ENCODE results near the gene TSPAN31.
"Not testable (repeated sequence)": the region's sequence is repeated elsewhere in the genome, so short reads cannot be mapped to it uniquely, and the experiment has no call there.

Gene TSPAN31

GRCh38 chr12:57744777-57745484, at the start of gene TSPAN31:
Gene TSPAN31, plus strand, starts transcription at chr12:57745039. Its CDS starts 116 bp downstream, at chr12:57745155.
- DNase-seq = peak; percentile 100

- DNase-seq = no peak
Measured at GRCh38 chr12:57695770-57696432, 48.9 kb upstream of the TSPAN31 start.

DNA sequence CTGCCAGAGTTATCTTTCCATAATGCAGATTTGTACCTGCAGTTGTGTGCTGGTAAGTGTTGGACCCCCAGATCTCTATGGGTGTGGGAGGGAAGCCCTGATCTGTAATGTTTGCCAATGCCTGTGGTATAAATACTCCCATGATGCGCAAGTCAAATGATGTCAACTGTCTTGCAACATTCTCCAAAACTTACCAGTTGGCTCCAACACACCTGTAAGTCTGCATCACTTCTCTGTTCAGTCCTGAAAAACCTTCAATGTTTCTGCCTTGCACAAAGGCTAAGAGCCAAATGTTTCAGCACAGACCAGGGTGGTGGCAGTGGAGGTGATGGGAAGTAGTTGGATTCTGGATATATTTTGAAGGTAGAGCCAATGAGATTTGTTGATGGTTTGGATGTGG, 47.8 kb upstream of the TSPAN31 start:
- DNase-seq = no peak

- DNase-seq = no peak
Measured at GRCh38 chr12:57698414-57698813, 46.4 kb upstream of the TSPAN31 start.

- no peak for DNase-seq
Measured at GRCh38 chr12:57700317-57700716, 44.5 kb upstream of the TSPAN31 start.

DNA sequence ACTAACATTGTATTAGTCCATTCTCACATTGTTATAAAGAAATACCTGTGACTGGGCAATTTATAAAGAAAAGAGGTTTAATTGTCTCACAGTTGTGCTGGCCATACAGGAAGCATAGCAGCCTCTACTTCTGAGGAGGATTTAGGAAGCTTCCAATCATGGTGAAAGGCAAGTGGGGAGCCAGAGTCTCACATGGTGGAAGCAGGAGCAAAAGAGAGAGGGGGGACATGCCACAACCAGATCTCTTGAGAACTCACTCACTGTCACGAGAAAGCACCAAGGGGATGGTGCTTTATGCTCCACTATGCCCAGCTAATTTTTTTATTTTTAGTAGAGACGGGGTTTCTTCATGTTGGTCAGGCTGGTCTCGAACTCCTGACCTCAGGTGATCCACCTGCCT, 37.6 kb upstream of the TSPAN31 start:
- DNase-seq = no peak

GRCh38 chr12:57708296-57708695, 36.5 kb upstream of the TSPAN31 start:
- no peak for DNase-seq

DNA sequence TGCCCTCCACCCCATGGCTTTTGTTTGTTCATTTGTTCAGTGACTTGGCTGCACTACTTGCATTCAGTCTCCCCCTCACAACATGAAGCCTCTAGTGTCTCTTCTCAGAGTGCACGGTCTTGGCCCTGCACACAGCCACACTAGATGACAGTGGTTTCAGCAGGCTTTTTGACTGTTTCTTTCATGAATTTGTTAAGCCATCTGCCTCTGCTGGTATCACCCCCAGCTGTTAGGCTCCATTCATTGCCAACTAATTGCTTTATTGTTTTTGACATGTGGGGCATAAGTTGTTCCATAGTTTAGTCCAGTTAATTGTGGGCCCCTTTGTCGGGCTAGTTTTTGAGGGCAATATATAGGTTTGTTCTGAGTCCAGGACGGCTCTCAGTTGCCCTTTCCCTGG, 32.1 kb upstream of the TSPAN31 start:
- DNase-seq = no peak

- DNase-seq = no peak
Measured at GRCh38 chr12:57713209-57713608, 31.6 kb upstream of the TSPAN31 start.

DNA sequence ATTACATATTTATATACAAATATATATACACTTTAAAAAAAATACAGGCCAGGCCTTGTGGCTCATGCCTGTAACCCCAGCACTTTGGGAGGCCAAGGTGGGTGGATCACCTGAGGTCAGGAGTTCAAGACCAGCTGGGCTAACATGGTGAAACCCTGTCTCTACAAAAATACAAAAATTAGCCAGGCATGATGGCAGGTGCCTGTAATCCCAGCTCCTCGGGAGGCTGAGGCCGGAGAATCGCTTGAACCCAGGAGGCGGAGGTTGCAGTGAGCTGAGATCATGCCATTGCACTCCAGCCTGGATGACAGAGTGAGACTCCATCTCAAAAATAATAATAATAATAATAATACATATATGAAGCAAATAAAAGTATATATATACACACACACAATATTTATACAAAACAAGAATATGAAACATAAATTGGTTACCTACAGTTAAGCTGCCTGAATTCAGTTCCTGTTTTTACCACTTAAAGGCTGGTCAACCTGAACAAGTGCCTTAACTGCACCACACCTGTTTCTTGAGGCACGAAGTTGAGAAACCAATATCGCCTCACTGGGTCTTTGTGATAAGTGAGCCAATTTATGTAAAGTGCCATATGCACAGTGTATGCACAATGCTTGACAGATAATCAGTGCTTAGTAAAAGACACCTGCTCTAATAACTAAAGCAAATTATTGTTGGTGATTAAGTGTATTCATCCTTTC, 29.6 kb upstream of the TSPAN31 start:
- peak; percentile 33 for DNase-seq

DNA sequence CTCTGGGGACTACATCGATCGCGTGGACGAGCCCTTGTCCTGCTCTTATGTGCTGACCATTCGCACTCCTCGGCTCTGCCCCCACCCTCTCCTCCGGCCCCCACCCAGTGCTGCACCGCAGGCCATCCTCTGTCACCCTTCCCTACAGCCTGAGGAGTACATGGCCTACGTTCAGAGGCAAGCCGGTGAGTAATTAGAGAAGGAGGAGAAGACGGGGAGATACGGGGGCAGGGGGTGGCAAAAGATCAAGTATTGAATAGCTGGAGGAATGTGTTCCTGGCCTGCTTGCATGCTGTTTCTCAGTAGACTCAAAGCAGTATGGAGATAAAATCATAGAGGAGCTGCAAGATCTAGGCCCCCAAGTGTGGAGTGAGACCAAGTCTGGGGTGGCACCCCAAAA, 29.1 kb upstream of the TSPAN31 start:
- no peak for DNase-seq

GRCh38 chr12:57716305-57716704, 28.5 kb upstream of the TSPAN31 start:
- no peak for DNase-seq

GRCh38 chr12:57717131-57717530, 27.7 kb upstream of the TSPAN31 start:
- DNase-seq = no peak

DNA sequence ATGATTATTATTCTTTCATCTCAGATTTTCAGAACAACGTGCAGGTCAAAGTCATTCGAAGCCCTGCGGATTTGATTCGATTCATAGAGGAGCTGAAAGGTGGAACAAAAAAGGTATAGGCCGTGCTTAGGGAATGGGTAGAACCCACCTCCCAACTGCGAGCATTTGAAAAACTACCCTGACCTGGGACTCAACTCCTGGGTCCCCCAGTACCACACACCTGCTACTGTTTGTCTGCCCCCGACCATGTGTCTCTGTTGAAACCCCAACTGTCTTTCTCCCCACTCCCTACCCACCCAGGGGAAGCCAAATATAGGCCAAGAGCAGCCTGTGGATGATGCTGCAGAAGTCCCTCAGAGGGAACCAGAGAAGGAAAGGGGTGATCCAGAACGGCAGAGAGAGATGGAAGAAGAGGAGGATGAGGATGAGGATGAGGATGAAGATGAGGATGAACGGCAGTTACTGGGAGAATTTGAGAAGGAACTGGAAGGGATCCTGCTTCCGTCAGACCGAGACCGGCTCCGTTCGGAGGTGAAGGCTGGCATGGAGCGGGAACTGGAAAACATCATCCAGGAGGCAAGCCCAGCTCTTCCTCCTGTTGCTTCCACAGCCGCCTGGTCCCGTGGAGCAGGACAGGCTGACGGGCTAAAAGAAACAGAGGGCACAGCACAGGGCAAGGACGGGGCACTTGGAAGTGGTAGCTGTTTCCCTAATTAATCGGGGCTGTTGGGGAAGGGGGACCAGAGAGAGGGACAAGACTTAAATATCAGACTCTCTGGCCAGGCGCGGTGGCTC, 26.8 kb upstream of the TSPAN31 start:
- no peak for DNase-seq

GRCh38 chr12:57718641-57719528, 26.0 kb upstream of the TSPAN31 start:
- DNase-seq = no peak

DNA sequence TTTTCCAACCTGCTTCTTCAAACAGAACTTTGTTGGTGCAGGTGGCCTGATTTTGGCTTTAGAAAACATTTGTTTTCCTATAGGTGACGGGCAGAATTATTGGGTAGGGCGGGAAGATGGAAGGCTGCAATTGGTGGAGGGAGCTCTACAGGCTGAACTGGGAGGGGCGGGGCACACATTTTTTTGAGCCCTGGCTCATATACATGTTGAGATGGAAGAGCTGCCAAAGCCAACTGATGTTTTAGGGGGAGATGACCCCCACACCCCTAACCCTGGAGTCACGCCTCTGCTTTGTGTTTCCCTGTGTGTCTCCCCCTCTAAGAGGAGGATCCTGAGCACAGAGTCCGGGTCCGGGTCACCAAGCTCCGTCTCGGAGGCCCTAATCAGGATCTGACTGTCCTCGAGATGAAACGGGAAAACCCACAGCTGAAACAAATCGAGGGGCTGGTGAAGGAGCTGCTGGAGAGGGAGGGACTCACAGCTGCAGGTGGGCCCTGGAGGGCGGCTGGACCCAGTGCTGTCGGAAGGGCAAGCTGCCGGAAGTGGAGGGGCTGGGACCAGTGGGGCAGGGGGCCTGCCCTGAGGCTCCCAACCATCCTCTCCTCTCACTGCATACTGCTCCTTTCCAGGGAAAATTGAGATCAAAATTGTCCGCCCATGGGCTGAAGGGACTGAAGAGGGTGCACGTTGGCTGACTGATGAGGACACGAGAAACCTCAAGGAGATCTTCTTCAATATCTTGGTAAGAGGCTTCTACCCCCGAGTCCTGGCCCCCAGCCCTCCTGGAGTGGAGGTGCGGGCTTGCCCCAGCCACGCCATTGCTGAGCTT, 24.8 kb upstream of the TSPAN31 start:
- DNase-seq = no peak

DNA sequence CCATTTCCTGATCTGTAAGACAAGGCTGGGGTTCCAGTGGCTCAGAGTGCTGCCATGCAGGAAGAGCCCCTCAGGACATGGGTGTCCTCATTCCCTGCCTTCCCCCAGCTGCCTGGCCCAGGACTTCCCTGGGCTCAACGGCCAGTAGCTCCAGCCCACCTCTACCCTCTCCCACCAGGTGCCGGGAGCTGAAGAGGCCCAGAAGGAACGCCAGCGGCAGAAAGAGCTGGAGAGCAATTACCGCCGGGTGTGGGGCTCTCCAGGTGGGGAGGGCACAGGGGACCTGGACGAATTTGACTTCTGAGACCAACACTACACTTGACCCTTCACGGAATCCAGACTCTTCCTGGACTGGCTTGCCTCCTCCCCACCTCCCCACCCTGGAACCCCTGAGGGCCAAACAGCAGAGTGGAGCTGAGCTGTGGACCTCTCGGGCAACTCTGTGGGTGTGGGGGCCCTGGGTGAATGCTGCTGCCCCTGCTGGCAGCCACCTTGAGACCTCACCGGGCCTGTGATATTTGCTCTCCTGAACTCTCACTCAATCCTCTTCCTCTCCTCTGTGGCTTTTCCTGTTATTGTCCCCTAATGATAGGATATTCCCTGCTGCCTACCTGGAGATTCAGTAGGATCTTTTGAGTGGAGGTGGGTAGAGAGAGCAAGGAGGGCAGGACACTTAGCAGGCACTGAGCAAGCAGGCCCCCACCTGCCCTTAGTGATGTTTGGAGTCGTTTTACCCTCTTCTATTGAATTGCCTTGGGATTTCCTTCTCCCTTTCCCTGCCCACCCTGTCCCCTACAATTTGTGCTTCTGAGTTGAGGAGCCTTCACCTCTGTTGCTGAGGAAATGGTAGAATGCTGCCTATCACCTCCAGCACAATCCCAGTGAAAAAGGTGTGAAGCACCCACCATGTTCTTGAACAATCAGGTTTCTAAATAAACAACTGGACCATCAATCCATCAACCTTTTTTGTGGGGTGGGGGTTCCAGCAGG, 23.9 kb upstream of the TSPAN31 start:
- DNase-seq = no peak

DNA sequence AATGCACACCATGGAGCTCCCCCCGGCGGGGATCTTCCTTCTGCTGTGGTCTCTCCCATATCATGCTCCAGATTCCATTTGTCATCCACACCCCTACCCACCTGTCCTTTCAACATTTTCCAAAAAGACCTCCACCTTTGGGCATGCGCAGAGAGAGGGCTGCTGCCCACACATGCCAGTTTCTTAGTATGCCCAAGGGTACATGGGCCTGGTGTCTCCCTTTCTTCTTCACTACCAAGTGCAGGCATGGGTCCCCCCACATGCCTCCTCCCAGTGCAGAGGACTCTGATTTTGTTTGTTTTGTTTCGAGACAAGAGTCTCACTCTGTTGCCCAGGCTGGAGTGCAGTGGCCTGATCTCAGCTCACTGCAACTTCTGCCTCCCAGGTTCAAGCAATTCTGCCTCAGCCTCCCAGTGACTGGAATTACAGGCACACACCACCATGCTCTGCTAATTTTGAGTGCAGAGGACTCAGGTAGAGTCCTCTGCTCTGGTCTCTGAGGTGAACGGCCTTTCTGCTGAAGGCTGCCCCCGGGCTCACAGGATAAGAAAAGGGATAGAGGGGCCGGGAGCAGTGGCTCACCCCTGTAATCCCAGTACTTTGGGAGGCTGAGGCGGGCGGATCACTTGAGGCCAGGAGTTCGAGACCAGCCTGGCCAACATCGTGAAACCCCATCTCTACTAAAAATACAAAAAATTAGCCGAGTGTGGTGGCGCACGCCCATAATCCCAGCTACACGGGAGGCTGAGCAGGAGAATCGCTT, 22.8 kb upstream of the TSPAN31 start:
- DNase-seq = not testable (repeated sequence)

Measured in NCI-H82 (cell line).